ENCODE measurements around the gene ASS1.

The ASS1 gene

GRCh38 chr9:130498918-130499698 is 54.3 kb downstream of the ASS1 start:
- H3K4me3 ChIP-seq (ENCODE audit: control insufficient read depth, low read depth, low read length), result no peak overlapping the region
- TF ChIP-seq CTCF (IDR thresholded peaks at IDR 0.05; ENCODE audit: control insufficient read depth, insufficient read depth, low read depth, low read length, missing control alignments), result no peak
- DNase-seq (ENCODE audit: low read depth), result no peak

DNA sequence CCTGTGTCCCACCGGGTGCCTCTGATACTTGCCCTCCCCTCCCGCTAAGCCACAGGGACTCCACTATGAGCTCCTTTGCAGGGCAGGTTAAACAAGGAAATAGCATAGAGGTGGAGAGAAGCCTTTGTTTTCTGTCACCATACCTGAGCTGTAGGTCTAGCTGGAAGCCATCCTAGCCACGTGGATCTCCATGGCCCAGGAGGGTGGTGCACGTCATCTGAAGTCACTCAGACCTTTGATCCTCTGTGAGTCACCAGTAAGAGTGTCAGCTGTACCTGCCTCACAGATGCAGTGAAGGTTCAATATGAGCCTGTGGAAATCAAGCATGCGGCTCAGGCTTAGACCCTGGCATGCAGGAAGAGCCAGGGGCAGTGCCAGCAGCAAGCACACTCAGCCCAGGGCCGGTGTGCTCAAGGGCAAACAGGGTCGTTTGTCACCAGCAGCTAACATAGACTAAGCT is 55.1 kb downstream of the ASS1 start:
- H3K4me3 ChIP-seq (ENCODE audit: control insufficient read depth, low read depth, low read length), result no peak overlapping the region
- no peak for TF ChIP-seq CTCF (IDR thresholded peaks at IDR 0.05; ENCODE audit: control insufficient read depth, insufficient read depth, low read depth, low read length, missing control alignments)
- DNase-seq (ENCODE audit: low read depth), result no peak

DNA sequence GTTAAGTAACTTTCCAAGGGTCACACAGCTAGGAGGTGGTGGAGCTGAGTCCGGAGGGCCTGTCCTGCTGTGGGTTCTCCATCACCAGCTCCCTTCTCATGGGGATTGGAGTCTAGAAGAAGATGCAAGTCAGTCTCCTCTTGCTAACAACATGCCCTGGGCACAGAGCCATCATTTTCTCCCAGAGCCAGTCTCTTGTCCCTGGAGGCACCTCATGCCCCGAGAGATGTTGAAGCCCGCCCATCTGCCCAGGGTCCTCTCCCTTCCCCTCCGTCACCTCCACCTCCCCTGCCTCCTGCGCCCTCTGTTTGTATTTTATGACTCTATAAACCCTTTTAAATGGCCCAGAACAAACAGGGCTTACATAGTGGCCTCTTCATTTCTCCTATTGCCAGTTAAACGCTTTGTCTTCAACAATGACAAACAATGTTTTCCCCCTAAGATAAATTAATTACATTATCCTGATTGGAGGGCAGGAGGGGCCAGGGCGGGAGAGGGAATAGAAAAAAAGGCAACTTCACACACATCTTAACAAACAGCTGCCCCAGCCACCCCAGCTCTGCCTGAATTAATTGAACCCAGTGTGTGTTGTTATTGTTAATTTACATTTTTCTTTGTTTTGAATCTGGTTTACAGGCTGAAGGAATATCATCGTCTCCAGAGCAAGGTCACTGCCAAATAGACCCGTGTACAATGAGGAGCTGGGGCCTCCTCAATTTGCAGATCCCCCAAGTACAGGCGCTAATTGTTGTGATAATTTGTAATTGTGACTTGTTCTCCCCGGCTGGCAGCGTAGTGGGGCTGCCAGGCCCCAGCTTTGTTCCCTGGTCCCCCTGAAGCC is 55.8 kb downstream of the ASS1 start:
- TF ChIP-seq CTCF (IDR thresholded peaks at IDR 0.05; ENCODE audit: control insufficient read depth, insufficient read depth, low read depth, low read length, missing control alignments), result no peak
- DNase-seq (ENCODE audit: low read depth), result no peak

DNA sequence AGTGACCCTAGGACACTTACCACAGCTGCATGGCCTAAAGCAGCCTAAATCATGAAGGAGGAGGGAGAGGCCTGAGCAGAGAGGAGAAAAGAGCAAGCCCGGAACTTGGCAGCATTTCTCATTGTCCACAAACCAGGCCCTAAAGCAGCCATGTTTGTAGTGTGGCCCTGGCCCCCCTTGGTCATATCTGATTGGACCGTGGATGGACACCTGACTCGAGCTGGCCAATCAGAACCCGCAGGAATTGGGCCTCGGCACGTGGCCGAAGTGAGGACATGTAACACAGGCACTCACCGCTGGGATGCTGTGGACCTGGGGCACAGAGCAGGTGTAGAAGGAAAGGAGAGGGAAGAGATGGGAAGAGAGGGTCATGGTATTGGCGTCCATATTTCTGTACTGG is 56.9 kb downstream of the ASS1 start:
- TF ChIP-seq CTCF (IDR thresholded peaks at IDR 0.05; ENCODE audit: control insufficient read depth, insufficient read depth, low read depth, low read length, missing control alignments), result no peak
- DNase-seq (ENCODE audit: low read depth), result no peak
- H3K4me3 ChIP-seq (ENCODE audit: control insufficient read depth, low read depth, low read length), result no peak overlapping the region

More for the DNA sequence above, 55.8 kb downstream of the ASS1 start:
- H3K4me3 ChIP-seq (ENCODE audit: control insufficient read depth, low read depth, low read length), result no peak overlapping the region

GRCh38 chr9:130508218-130508617 is 63.5 kb downstream of the ASS1 start:
- no peak for TF ChIP-seq CTCF (IDR thresholded peaks at IDR 0.05; ENCODE audit: control insufficient read depth, insufficient read depth, low read depth, low read length, missing control alignments)
- DNase-seq (ENCODE audit: low read depth), result no peak
- H3K4me3 ChIP-seq (ENCODE audit: control insufficient read depth, low read depth, low read length), result no peak overlapping the region

GRCh38 chr9:130512199-130512598 is 67.4 kb downstream of the ASS1 start:
- DNase-seq (ENCODE audit: low read depth), result no peak
- no peak for TF ChIP-seq CTCF (IDR thresholded peaks at IDR 0.05; ENCODE audit: control insufficient read depth, insufficient read depth, low read depth, low read length, missing control alignments)

More at GRCh38 chr9:130512199-130512598, 67.4 kb downstream of the ASS1 start:
- H3K4me3 ChIP-seq (ENCODE audit: control insufficient read depth, low read depth, low read length), result no peak overlapping the region
